Activated naive CD4-positive, alpha-beta T cell (primary cell): Measurements from ENCODE around the gene MTMR12.

ENCODE experiments used
- DNase-seq, 4 experiments: peaks; one replicate each; lab custom pipeline; 2025; lab: John Stamatoyannopoulos, UW

The MTMR12 gene

DNA sequence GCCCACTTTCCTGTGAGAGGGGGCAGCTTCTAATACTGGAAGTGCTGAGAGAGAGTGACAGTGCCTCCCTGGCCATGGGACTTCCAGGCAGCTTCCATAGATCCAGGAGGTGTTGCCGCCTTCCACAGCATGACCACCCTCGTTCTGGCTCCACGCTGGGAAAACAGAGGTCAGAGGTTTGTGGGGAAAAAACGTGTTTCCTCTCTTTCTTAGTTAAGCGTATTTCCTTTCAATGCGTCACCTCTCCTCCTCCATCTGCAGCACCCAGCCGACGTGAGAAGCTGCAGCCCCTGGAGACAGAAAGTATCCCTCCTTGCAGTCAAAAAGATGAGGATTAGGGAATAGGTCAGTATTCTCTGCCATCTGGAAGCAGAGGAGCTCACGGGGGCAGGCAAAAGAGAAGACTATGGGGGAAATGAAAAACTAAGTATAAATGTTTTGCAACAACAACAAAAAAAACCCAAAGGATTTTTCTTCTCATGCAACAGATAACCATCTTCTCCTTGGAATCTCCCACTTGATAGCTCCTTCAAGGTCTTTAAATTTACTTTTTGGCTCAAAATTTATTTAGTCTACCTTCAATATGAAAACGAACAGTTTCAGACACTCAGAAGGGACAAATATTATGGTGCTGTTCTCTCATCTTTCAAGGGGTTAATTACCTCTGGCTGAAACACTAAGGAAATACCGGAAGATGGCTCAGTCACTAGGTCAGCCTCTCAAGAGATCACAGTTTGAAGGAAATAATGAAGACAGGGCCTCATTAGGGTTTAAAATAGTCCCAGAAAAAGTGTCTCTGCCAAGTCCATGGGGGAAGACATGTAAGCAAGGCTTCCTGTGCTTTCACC, 38.0 kb downstream of the MTMR12 start:
- no peak for DNase-seq

DNA sequence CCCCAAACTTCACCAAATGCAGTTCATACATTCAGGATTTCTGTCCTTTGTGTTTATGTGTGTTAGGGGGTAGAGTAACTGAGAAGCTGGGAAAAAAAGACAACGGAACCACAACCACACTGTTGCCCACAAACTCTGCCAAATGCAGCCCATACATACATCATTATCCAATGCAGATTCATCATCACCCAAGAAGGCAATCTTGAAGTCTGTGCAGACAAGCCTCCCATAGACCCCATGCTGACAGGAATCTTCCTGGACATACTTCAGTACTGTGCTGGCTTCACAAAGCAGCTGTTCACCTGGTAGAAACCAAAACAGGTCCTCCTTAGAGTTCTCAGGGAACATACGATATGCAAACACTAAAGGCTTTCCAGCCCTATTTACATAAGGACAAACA, 38.9 kb downstream of the MTMR12 start:
- no peak for DNase-seq

DNA sequence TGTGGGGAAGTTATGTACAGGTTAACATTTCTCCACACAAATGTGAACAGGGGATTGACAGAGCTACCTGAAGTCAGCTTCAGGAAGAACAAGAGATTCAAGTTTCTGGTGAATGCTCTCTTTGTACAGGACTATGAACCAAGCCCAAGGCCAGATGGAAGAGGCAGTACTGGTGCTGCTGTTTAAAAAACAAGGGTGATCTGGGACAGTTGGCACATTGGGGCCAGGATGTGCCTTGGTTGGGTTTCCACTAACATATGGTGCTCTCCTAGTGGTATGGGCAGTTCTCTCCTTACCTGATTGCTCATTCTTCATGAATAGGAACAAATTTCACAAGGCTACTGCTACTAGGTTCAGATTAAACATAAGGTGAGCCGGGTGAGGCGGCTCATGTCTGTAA, 40.0 kb downstream of the MTMR12 start:
- no peak for DNase-seq

DNA sequence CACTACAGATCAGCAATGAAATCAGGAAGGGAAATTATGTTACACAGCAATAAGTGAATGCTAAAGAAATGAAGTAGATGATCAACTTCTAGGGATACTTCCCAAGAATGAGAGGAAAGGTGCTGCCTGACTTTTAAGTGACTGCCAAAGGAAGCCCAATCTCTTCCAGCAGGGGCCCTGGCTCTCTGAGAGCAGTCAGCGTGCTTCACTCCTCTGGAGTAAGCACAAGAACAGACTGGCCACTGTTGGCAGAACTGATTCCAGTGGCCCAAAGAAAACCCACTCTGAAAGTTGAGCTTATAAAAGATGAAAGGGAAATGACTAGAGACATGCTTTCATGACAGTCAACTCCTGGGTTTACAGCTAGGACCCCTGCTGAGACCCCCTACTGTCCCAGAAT, 41.8 kb downstream of the MTMR12 start:
- no peak for DNase-seq

DNA sequence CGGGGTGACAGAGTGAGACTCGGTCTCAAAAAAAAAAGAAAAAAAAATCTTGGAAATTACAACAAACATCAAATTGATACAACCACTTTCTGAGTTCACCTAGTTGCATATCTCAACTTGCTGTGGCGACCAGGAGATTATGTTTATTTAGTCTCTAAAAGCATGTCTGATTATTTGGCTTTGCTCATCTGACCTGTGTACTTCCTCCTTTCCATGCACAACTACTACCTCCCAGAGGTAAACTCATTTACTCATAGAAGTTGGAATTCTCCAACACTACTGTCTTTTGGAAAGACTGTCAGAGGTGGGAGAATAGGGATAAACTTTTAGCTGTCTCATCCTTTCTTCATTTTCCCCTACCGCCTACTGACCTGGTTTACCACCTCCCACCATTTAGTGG, 42.6 kb downstream of the MTMR12 start:
- DNase-seq = no peak

DNA sequence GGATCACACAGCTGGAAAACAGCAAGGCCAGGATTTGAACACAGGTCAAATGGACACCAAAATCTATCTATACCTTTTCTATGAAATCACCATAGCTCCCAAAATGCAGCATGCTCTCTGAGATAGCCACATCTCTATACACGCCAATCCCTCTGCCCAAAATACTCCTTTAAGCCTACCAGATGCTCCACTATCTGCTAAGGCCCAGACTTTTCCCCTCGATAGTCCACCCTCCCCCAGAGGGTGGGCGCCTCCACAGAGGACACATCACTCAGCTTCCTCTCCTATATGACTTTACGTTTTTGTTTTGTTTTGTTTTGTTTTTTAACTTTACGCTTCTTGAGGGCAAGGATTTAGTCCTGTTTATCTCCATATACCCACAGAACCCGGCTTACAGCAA, 46.8 kb downstream of the MTMR12 start:
- no peak for DNase-seq

DNA sequence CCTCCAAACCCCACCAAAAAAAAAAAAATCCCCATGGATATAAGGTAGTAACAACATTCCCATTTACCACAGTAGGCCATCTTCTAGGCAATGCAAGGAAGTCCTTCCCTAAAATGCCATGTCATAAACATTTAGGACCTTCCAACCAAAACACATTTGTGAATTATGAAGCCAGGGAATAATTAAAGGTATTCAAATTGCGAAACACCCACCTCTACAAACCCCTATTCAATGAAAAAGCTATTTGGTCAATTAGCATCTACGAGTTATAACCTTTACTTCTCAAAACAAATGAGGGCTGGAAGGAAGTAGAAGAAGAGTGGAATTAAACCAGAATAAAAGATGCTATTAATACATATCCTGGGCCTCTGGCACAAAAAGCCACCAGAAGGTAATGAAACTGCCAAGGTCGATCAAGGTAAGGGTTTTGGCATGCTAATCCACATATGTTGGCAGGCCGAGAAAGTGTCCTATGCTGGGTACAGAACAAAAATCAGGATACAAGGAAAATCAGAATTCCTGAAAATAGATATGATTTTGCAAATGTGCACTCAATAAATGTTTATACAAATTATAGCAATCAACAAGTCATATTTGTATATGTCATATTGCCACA, 47.7 kb downstream of the MTMR12 start:
- DNase-seq = no peak

DNA sequence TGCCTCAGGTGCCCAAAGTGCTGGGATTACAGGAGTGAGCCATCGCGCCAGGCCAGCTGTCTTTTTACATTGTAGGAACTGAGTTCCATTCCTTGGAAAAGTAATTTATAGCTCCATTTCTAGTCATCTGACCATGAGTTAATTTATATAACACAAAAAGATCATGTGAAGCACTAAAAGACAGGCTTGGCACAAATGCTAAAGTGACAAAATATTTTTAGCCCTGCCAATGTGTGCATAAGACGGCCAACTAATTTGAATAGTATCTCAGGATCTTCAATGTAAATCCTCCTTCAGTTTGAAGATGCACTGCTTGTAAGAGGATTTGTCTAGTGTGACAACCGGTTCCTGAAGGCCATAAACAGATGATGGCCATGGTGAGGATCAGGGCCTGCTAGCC, 49.1 kb downstream of the MTMR12 start:
- DNase-seq = no peak

DNA sequence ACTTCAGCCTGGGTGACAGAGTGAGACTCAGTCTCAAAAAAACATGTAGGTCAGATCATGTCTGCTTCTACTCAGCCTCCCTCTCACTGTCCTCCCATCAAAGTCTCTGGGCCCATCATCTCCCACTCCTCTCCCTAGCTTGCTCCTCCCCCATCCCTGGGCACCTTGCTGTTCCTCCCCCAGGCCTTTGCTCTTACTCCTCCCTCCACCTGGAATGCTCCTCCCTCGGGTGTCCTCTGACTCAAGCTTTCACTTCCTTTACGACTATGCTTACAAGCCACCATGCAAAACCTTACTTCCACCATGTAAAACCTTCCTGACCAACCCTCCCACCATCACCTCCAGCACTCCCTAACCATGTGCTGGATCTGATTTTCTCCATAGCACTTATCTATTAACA, 51.5 kb downstream of the MTMR12 start:
- no peak for DNase-seq

DNA sequence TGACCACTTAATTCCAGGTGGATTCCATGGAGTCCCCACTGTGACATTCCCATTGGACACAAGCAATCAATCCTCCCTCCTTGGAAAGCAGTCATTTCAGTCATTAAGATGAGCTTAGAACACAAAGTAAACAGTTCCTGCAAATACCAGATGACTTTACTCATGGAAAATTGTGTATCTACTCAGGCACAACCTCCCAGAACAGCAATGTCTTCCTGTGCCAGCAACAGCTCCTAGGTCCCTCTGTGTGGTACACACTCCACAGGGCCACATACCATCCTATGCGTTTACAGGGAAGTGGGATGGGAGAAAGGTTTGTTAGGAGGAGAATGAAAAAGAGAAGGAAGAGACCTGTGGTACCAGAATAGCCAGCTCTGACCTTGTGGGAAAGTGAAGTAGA, 53.7 kb downstream of the MTMR12 start:
- no peak for DNase-seq

DNA sequence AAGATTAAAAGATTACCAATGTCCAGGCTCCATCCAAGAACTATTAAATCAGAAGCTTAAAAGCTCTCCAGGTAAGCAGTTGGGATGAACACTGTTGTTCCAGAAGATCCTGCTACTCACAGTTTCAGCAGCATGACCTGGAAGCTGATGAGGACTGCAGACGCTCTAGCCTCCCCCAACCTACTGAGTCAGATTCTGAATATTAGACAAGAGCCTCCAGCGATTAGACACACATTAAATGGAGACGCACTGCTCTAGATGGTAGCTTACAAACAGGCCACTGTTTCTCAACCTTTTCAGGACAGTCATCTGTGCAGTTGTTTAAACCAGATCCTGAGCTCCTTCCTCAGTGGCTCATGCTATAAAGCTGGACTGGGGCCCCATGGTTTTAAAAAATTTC, 54.3 kb downstream of the MTMR12 start:
- DNase-seq = no peak

DNA sequence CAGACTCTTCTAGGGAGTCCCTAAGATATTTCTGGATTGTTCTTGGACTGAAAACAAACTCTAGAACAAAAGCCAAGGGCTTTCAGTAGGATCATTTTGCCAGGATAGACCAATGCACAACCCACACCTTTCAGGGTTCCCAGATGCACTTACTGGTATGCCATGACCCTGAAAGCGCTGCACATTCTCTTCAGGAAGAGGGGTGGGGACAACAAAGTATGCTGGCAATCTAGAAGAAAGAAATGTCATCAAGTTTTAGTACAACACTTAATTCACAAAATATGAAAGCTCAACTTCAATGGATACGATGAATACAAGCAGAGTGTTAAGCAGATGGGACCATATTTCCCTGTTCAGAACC, 57.2 kb downstream of the MTMR12 start:
- no peak for DNase-seq

DNA sequence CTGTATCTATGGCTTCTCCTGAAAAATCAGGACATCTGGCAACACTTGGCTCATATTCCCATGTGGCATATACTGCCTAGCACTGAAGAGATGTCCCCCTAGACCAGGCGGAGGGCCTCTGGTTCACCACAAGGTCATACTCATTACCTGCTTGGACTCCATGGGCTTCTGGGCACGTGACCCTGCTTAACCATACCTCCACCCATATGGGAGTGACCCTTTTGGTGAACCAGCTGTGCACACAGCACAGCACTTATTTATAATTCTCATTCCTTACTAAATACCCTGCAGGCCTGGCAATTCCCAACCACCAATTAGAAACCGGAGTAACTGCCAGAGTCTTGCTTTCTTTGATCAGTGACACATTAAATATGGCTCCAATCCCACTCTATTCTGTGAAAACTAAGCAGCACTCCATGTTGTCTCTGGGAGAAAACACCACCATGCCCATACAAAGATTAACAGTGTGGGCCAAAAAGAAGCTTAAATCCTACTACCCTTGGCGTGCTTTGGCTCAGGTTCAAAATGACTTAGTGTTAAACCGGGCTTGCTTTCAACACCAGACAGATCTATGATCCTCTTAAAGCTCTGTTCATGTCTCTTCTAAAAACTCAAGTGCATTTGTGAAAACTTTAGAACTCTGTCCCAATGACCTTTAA, 57.7 kb downstream of the MTMR12 start:
- DNase-seq = no peak

DNA sequence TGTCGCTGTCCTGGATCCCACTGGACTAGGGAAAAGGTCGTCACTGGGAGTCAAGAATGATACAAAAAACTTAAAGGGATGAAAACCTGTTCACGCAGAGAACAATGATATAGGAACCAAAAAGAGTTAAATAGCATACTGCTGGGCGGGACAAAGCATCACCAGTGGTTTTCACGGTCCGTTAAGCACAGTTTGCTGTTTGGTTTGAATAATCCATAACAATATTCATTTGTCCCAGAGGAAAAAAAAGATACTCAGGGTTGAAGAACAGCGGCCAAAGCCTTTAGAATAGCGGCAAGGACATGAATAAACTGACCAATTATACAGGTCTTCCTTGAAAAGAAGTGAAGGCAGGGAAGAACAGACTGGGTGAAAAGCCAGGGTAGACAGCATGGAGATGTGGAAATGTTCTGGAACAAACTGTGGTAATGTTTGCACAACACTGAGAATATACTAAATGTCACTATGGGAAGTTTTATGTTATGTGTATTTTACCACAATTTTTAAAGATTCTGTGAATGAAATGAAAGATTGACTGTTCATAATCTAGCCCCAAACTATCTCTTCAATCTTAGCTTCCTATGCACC, 60.8 kb downstream of the MTMR12 start:
- DNase-seq = no peak

DNA sequence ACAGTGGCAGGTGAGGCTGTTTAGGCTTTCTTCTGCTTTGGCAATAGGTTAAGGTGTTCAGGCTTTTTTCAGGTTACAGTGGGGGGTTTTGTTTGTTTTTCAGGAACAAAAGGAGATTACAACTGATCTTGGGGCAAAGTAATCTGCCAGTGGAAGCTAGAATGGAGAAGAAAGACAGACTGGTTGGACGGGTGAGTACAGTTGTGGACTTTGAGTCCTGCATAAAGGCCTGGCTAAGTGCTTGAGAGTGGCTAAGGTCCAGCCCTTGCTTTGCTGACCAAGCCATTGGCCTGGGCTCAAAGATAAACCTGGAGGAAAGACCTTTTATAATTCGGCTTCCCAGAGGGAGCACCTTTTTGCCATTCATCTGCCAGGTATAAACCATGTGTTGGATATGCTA, 63.1 kb downstream of the MTMR12 start:
- no peak for DNase-seq

DNA sequence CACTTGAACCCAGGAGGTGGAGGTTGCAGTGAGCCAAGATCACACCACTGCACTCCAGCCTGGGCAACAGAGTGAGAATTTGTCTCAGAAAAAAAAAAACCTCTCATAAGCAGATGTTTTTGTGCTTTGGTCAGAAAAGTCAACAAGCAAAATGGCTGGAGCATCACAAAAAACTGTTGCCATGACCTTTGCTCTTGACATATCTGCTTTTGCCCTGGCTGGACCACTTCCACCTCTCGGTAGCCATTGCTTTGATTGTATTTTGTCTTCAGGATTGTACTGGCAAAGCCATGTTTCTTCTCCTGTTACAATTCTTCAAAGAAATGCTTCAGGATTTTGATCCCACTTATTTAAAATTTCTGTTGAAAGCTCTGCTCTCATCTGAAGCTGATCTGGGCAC, 67.0 kb downstream of the MTMR12 start:
- no peak for DNase-seq

DNA sequence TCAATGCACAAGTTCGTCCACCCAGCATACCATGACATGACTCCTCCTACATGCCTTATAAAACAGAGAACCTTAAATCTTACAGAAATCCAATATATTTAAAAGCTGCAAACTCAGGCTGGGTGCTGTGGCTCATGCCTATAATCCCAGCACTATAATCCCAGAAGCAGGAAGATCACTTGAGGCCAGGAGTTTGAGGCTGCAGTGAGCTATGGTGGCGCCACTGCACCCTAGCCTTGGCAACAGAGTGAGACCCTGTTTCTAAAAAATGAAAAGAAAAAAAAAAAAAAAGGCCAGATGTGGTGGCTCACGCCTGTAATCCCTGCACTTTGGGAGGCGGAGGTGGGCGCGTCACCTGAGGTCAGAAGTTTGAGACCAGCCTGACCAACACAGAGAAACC, 68.7 kb downstream of the MTMR12 start:
- DNase-seq = no peak

DNA sequence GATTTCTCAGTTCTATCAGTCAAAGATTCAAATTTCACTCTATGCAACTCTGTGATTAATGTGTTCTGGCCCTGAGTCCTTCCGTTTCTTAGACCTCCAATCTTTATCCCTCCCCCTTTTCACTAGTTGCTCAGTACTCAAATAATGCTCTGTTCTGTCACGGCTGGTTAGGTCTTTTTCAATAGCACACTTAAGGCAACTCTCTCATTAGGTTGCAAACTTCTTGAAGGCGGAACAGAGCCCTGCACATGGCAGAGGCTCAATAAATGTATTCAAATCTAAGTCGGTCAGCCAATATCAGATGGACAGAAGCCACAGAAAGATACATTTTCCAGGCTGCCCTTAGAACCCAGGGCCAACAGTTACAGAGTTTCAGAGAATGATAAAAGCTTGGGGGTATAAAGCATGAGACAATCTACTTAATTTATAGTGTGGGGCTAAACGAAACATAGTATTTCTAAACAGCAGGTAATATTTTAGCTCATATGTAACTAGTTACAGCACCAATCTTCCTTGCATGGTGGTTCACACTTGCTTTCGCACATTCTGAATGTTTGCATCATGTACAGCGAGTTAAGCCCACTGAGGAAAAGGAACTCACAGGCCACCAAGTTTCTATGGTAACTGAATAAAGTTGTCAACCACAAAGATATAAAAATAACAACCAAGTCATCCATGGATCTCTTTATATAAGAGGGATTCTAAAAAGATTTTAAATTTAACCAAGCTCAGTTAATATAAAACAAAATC, 71.5 kb downstream of the MTMR12 start:
- DNase-seq = no peak

DNA sequence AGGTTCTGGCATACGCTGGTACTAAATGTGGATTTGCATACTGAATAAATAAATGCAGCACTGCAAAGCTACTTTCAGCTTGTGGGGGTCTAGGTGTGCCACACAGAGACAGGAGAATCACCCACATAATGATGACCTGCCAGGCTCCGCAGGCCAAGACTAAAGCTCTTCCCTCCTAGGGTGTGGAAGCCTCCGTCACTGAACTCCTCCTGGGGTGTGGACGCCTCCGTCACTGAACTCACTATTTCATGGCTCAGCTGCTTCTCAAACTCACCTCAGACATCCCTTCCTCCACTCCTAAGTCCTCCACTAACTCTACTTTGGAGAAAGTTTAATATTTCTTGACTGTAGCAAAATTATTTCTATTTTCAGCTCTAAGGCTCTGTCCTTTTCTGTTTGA, 73.4 kb downstream of the MTMR12 start:
- no peak for DNase-seq

DNA sequence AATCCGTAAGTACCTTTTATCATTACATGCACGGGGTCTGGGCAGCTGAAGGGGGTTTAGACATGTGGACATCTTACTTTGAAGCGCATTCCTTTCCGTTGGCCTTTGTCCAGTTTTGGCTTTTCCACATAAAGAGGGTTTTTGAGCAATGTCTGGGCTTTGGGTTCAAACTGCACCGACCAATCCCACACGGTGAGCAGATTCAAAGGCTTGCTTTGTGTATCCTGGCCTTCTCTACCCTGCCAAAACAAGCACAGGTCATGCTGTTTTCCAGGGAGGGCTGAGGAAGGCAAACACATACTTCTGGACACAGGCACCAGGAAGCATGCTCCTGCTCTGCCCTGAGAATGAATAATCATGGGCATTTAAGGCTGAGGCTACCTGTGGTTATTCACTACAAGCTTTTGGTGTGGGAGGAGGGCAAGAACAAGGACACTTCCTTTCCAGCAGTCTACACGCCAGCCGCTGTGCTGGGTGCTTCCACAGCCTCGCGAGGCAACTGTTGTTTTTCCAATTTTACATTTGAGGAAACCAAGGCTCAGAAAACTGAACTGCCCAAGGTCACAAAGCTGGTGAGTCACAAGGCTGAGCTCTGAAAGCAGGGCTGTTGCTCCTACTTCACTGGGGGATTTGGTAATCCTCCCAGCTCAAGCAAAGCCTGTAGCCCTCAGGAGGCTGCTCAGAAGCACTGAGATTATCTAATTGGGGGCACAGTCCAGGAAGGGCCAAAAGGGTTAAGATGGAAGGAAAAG, 78.9 kb downstream of the MTMR12 start:
- no peak for DNase-seq

DNA sequence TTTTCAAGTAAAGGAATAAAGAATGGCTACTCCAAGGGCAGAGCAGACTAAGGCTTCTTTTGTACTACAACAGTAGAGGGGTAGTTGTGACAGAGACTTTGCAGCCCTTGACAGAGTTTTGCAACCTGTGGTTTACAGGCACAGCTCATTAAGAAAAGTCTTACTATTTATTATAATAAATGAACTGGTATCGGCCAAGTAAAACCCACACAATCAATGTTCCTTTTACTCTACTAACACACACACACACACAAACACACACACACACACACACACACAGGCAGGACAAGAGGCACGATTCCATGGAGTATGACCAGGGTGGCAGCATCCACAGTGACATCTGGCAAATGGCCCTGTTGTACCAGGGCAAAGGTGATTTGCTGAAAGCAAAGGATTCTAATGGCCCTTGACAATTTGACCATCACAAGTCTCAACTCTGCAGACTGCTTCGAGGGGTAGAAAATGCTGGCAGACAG, 79.5 kb downstream of the MTMR12 start:
- no peak for DNase-seq
